GM12891 (cell line): Measurements from ENCODE around the gene CTNNA2.

Experiments used
- PAX5 ChIP-seq: IDR thresholded peaks from 2 replicates; pipeline ENCODE4 v1.6.1; 2011; ENCODE audit warnings: low read length, moderate library complexity, mild to moderate bottlenecking; ENCODE audit not compliant: insufficient read depth, severe bottlenecking
- POLR2A ChIP-seq: IDR thresholded peaks from 2 replicates; pipeline ENCODE4 v1.6.1; 2011; ENCODE audit warnings: low read depth, low read length, control low read depth
- POLR2AphosphoS5 ChIP-seq: IDR thresholded peaks from 2 replicates; pipeline ENCODE4 v1.6.1; 2011; ENCODE audit warnings: low read depth, low read length, control low read depth
- SPI1 ChIP-seq: IDR thresholded peaks from 2 replicates; pipeline ENCODE4 v1.6.1; 2011; ENCODE audit warnings: low read depth, low read length, control low read depth
- TAF1 ChIP-seq: IDR thresholded peaks from 2 replicates; pipeline ENCODE4 v1.6.1; 2011; ENCODE audit warnings: low read depth, low read length, control low read depth

- TF ChIP-seq POLR2A (no peak), POLR2AphosphoS5 (no peak), TAF1 (no peak), SPI1 (no peak), PAX5 (no peak)
These were observed 768.2 kb downstream of the CTNNA2 start for GRCh38 chr2:80281049-80281448.
